Bronchial epithelial cell (primary cell): Measurements from ENCODE around the gene VEPH1. TPM values are rescaled to one million over a fixed set of nuclear protein-coding genes. Genes with fewer than 3 reads are reported as not detected.
A peak's percentile ranks its signal among the peaks of the same experiment; 100 is the strongest.

Experiments
- DNase-seq: peaks from one replicate; pipeline ENCODE4 v3.0.0-alpha.2; 2010; ENCODE audit warnings: low read depth
- FAIRE-seq: peaks from 2 replicates; lab custom pipeline; 2011; peaks lifted over from hg19 to GRCh38; lab: Jason Lieb, UNC
- H3K27me3 ChIP-seq: 2 replicates; pipeline ENCODE4 v1.5.1; 2011; ENCODE audit warnings: low read length; ENCODE audit not compliant: control insufficient read depth, insufficient read depth
- H3K36me3 ChIP-seq: 2 replicates; pipeline ENCODE4 v1.5.1; 2011; ENCODE audit warnings: low read length; ENCODE audit not compliant: control insufficient read depth, insufficient read depth
- H3K4me3 ChIP-seq: 2 replicates; pipeline ENCODE4 v1.5.1; 2011; ENCODE audit warnings: mild to moderate bottlenecking, low read depth, low read length, control low read depth
- CTCF ChIP-seq: IDR thresholded peaks from 2 replicates; pipeline ENCODE4 v1.5.1; 2011; ENCODE audit warnings: mild to moderate bottlenecking, moderate library complexity, low read length, control low read depth, inconsistent platforms; ENCODE audit not compliant: insufficient read depth, severe bottlenecking
- total RNA-seq: library from RNA; depleted of rRNA; stranded (reverse); fragments of >200 nt; gene quantifications from 2 replicates; pipeline ENCODE4 v1.2.1, GENCODE V29; 2014

VEPH1 gene
- total RNA-seq, 1 donor from 2014 or later = 1.3 TPM

DNA sequence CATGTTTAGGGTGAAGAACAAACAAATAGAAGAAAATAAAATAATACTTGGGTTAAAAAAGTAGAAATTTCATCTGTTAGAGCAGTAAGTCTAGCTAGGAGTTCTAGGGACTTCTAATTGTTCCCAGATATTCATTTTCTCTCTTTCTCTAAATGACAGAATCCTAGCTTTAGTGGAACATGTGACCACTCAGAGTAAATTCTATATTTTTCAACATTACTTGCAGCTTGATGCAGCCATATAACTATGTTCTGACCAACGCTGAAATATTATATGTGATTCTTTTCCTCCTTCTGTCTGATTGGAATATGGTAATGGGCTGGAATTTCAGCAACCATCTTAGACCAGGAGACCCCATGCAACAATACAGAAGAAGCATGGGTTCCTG lies 58.4 kb downstream of the VEPH1 start:
- Histone ChIP-seq H3K4me3 (no peak overlapping the region), H3K27me3 (no peaks in the 10 kb centered on the region), H3K36me3 (no peaks in the 10 kb centered on the region)
- FAIRE-seq (no peak), DNase-seq (no peak)
- TF ChIP-seq CTCF = no peak

DNA sequence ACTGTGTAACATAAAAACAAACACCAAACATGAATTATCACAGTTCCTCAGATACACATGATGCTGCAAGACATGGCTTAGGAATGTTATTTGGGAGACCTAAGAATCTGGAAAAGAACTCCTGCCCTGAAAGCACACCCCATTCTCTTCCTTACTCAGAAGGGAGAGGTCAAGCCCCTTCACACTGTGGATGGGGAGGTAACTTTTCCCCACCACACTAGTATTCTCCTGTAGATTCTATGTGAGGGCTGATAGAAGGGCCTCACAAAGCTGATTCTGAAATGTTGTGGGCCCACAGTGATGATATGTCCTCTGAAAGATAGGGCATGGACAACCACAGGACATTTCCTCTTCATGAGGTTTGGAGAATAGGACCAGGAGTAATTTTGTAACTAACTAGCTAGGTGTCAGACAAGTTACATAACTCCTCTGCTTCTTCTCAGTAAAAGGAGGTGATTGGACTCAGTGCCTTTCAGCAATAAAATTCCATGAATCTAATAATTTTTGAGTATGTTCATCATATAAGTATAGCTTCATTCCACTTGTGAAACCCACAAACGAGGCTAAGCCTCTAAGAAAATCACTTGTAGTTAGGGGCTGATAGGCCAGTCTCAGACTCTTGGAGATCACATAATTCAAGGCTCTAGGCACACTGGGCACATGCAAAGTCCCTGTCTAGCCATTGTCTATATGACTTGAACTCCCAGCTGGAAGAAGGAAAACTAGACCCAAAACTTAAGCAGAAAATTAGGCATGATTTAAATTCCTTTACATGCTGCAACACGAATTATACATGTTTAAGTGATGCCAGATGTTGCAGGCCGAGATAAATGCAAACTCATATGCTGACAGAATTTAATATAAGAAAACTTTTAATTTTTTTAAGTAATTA lies 59.1 kb downstream of the VEPH1 start:
- TF ChIP-seq CTCF = no peak
- Histone ChIP-seq H3K36me3 (no peaks in the 10 kb centered on the region), H3K4me3 (no peak overlapping the region), H3K27me3 (peaks cover 3% of the 10 kb centered on the region)
- FAIRE-seq = no peak
- peak; percentile 53 for DNase-seq

DNA sequence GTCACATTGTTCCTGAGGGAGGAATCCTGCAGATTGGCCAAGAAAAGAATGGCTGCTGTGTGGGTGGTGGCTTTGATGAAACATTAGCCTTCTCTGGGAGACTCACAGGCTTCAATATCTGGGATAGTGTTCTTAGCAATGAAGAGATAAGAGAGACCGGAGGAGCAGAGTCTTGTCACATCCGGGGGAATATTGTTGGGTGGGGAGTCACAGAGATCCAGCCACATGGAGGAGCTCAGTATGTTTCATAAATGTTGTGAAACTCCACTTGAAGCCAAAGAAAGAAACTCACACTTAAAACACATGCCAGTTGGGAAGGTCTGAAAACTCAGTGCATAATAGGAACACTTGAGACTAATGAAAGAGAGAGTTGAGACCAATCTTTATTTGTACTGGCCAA lies 60.5 kb downstream of the VEPH1 start:
- H3K36me3 ChIP-seq = no peaks in the 10 kb centered on the region
- TF ChIP-seq CTCF = no peak
- H3K4me3 ChIP-seq = no peak overlapping the region
- FAIRE-seq (no peak), DNase-seq (no peak)
- H3K27me3 ChIP-seq = peaks cover 3% of the 10 kb centered on the region

- TF ChIP-seq CTCF = no peak
- Histone ChIP-seq H3K4me3 (no peak overlapping the region), H3K27me3 (peaks cover 3% of the 10 kb centered on the region), H3K36me3 (no peaks in the 10 kb centered on the region)
- FAIRE-seq (no peak), DNase-seq (no peak)
Measured at GRCh38 chr3:157441102-157441624, 62.1 kb downstream of the VEPH1 start.

- no peak for FAIRE-seq
Measured at GRCh38 chr3:157438194-157438730, 65.0 kb downstream of the VEPH1 start.

More at GRCh38 chr3:157438194-157438730, 65.0 kb downstream of the VEPH1 start:
- no peak for TF ChIP-seq CTCF
- no peak for DNase-seq
- H3K36me3 ChIP-seq = no peaks in the 10 kb centered on the region
- H3K27me3 ChIP-seq = peaks cover 3% of the 10 kb centered on the region
- peak overlapping the region; percentile 37 for H3K4me3 ChIP-seq
